Fibroblast of mammary gland (primary cell): ENCODE data around the gene SMIM36.
A peak's percentile ranks its signal among the peaks of the same experiment; 100 is the strongest.
"Not testable (repeated sequence)": the region's sequence is repeated elsewhere in the genome, so short reads cannot be mapped to it uniquely, and the experiment has no call there.

Experiments used
- DNase-seq: peaks from one replicate; pipeline ENCODE4 v3.0.0-alpha.2; 2010; ENCODE audit warnings: low read depth
- H3K4me3 ChIP-seq: 2 replicates; pipeline ENCODE4 v1.5.1; 2011; ENCODE audit warnings: low read depth, mild to moderate bottlenecking, low read length, moderate library complexity; ENCODE audit not compliant: control insufficient read depth
- TF ChIP-seq, protein P1 (sequence below): conservative IDR thresholded peaks from 2 replicates; pipeline ENCODE4 v1.5.1; 2011; ENCODE audit warnings: low read depth, low read length, inconsistent platforms; ENCODE audit not compliant: control insufficient read depth, insufficient read depth

SMIM36 gene

GRCh38 chr17:55435408-55435807, 75.8 kb downstream of the SMIM36 start:
- TF ChIP-seq, protein P1, sequence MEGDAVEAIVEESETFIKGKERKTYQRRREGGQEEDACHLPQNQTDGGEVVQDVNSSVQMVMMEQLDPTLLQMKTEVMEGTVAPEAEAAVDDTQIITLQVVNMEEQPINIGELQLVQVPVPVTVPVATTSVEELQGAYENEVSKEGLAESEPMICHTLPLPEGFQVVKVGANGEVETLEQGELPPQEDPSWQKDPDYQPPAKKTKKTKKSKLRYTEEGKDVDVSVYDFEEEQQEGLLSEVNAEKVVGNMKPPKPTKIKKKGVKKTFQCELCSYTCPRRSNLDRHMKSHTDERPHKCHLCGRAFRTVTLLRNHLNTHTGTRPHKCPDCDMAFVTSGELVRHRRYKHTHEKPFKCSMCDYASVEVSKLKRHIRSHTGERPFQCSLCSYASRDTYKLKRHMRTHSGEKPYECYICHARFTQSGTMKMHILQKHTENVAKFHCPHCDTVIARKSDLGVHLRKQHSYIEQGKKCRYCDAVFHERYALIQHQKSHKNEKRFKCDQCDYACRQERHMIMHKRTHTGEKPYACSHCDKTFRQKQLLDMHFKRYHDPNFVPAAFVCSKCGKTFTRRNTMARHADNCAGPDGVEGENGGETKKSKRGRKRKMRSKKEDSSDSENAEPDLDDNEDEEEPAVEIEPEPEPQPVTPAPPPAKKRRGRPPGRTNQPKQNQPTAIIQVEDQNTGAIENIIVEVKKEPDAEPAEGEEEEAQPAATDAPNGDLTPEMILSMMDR = no peak
- H3K4me3 ChIP-seq = no peak overlapping the region
- DNase-seq = peak; percentile 45

DNA sequence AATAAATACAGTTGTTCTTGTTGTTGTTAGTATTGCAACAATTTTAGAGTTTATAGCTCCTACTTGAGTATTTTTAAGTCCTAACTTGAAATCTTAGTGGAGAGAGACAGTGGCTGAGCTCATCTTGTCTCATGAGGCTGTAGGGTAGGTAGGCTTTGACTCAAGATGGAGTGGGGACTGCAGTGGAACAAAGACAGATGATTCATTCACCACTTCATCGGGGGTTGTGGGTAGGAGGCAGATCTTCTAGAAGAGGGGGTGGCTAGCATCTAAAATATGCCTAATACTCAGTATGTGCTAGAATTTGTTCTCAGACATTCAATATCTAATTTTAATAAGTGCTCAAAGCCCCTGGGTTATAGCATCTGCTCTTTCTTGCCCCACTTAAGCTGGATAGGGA, 76.5 kb downstream of the SMIM36 start:
- H3K4me3 ChIP-seq = no peak overlapping the region
- peak; percentile 70 for DNase-seq
- TF ChIP-seq, protein P1 = no peak

DNA sequence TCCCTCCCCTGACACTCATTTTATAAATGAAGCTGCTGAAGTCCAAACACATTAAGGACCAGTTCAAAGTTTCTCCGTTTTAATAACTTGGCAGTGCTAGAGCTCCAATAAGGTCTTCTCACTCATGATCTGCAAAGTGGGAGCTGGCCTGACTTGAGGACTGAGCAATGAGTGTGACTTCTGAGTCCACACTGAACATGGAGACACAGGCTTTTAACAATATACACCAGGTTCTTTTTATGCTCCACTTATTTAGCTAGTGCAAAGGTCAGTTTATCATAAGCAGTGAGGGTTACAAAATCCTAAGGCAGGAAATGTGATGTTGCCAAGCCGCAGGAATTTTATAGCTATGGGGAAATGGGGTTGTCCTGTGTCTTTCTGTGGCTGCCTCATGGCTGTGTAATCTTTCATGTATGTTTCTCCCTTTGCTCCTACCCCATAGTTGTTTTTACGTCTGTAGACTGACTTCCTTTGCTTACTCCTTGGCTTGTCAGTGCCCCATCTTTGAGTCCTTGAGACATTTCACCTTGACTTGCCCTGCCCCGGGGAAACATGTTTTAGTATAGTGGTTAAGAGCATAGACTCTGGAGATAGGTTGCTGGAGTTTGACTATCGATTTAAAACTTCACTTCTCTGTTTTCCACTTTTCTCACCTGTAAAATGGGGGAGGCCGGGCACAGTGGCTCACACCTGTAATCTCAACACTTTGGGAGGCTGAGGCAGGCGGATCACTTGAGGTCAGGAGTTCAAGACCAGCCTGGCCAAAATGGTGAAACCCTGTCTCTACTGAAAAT, 77.4 kb downstream of the SMIM36 start:
- TF ChIP-seq, protein P1 = no peak
- DNase-seq = peak; percentile 97
- no peak overlapping the region for H3K4me3 ChIP-seq

GRCh38 chr17:55433029-55433628, 78.1 kb downstream of the SMIM36 start:
- H3K4me3 ChIP-seq = no peak overlapping the region
- TF ChIP-seq, protein P1 = no peak
- DNase-seq = no peak

GRCh38 chr17:55432358-55433028, 78.8 kb downstream of the SMIM36 start:
- no peak overlapping the region for H3K4me3 ChIP-seq
- TF ChIP-seq, protein P1 = no peak
- peak; percentile 64 for DNase-seq

GRCh38 chr17:55431914-55432313, 79.3 kb downstream of the SMIM36 start:
- not testable (repeated sequence) for H3K4me3 ChIP-seq, DNase-seq
